GM21737 (cell line): ENCODE results near the gene MICAL2.

Experiments
- ATAC-seq: cut with Tn5 transposase; IDR thresholded peaks from one replicate; pipeline ENCODE4 v1.9.1; 2021; ENCODE audit warnings: mild to moderate bottlenecking, moderate library complexity; ENCODE audit not compliant: unreplicated experiment

The MICAL2 gene

GRCh38 chr11:12280199-12280837, 169.9 kb downstream of the MICAL2 start:
- ATAC-seq: no peak

GRCh38 chr11:12280838-12281565, 170.6 kb downstream of the MICAL2 start:
- no peak for ATAC-seq

DNA sequence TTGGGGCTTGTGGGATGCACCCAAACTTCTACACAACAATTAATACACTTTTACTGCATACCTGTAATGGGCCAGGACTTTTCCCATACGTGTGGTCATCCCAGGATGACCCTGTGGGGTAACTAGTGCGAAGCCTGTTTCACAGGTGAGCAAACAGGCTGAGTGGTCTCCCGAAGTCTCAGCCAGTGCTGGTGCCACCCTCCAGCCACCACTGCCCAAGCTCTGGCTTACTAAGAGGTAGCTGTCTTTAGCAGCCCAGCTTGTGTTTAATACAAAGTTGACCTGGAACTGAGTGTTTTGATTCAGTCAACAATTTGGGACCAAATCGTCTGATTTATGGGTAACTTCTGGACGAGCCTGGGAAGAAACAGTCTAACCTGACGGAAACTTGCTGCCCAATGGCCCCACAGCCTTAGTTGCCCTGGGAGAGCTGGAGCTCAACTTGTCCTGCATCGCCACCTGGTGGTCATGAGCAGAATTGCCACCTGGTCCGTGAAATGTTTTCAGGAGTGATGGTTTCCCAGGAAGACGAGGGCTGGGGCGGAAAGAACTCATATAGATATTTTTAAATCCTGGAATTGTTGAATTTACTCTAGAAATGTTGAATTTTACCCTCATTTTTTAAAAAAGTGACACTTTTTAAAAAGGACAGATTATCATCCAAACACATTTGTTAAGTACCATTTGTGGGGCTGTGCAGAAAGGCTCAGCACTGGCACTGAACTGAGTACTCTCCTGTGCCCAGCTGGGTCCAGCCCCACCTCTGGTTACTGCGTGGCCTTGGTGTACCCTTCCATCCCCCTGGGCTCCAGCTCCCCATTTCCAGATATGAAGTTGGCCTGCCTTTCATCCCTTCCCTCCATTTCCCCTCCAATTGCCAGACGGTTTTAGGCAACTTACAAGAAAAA, 171.4 kb downstream of the MICAL2 start:
- no peak for ATAC-seq

- no peak for ATAC-seq
These were observed 172.3 kb downstream of the MICAL2 start for GRCh38 chr11:12282676-12283075.

DNA sequence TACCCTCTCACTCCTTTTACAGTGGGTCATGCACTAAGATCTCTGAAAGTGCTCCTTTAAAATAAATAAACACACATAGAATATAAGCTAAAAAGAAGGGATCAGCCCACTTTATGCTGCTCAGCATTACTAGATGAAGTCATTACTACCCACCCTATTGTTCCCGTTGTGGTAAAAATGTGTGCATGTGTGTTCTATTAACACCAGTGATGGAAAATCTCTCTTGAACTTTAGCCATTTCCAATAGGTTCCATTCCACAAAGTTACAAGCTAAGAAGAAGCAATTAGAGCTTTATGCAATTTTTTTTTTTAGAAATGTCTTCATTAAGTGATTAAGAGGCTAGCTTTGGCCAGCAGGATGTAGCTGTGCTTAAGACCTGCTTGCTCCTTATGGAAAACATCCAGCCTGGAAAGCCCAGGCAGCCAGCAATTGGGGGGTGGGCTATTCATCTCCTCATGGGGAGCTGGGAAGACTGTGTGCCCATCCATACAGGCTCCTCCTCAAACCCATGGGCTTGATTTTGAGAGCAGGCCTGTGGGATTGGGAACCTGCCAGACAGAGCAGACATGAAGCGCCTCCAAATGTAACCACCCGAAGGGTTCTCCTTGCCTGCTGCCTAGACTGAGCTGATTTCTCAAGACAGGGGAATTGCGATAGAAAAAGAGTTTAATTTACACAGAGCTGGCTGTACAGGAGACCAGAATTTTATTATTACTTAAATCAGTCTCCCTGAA, 174.1 kb downstream of the MICAL2 start:
- ATAC-seq: no peak

DNA sequence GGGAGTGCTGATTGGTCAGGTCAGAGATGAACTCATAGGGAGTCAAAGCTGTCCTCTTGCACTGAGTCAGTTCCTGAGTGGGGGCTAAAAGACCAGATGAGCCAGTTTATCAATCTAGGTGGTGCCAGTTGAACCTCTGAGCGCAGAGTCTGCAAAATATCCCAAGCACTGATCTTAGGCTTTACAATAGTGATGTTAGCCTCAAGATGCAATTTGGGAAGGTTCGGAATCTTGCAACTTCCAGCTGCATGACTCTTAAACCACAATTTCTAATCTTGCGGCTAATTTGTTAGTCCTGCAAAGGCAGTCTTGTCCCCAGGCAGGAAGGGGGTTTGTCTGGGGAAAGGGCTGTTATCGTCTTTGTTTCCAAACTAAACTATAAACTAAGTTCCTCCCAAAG, 174.7 kb downstream of the MICAL2 start:
- no peak for ATAC-seq

DNA sequence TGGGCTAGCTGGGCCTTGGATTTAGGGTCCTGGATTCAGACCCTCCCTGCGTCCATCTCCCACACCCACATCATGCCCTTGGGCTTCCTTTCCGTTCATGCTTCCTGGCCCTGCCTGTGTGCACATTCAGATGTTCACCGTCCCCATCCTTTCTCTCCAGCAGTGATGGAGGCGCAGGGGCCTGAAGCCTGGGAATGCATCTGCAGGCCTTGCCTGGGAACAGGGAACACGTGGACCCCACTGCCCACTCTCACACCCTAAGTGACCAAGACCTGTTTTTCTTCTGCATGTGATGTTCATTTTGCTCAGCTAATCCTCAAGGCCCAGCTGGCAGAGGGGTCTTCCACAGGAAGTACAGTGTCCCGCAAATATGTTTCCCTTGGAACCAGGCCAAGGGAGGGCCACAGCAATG, 175.4 kb downstream of the MICAL2 start:
- ATAC-seq: no peak

- ATAC-seq: no peak
These were observed 176.2 kb downstream of the MICAL2 start for GRCh38 chr11:12286606-12287005.

DNA sequence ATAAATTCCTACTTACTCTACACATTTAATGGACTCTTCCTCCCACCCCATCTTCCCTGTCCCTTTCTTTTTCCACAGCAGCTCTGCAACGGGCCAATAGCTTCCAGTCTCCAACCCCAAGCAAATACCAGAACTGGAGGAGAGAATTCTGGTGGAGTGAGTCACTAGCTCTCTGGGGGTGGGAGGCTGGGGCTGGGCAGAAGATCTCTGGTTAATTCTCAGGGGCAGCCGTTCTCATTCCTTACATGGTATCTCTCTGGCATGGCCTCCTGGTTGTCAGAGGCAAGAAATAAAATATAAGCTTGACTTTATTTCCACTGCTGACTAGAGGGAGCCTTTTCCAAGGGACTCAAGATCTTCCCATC, 176.6 kb downstream of the MICAL2 start:
- no peak for ATAC-seq

DNA sequence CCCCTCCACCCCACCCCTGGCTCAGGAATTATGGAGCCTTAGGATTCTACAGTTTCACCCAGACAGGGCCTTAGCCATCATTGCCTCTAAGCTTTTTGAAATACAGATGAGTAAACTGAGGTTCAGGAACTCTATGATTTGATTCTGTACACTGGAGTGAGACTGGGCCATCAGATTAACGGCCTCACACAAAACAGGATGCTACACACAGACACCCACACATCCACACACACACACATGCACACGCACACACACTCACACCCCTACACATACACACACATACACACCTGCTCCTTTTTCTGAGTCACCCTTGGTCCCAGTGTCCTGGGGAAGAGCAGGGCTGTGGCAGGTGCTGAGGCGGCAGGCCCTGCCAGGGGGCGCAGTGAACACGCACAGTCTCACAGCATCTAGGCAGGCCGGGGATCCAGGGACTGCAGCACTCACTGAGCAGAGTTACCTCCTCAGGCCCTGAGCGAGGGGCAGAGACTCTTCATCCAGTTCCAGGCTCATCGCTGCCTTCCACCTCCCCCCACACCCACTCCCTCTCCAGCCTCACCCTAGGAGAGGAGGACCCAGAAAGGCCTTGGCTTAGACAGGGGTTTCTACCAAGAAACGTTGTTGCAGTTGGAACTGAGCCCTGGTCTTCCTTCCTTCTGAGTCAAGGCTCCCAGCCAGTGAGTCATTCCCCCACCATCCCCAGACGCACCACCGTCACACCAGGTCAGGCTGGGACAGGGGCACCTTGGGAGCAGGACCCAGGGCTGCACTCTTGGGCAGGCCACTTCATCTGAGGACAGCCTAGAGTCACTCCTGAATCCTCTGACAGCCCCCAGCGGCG, 177.2 kb downstream of the MICAL2 start:
- no peak for ATAC-seq

GRCh38 chr11:12288212-12288930, 178.0 kb downstream of the MICAL2 start:
- ATAC-seq: no peak

DNA sequence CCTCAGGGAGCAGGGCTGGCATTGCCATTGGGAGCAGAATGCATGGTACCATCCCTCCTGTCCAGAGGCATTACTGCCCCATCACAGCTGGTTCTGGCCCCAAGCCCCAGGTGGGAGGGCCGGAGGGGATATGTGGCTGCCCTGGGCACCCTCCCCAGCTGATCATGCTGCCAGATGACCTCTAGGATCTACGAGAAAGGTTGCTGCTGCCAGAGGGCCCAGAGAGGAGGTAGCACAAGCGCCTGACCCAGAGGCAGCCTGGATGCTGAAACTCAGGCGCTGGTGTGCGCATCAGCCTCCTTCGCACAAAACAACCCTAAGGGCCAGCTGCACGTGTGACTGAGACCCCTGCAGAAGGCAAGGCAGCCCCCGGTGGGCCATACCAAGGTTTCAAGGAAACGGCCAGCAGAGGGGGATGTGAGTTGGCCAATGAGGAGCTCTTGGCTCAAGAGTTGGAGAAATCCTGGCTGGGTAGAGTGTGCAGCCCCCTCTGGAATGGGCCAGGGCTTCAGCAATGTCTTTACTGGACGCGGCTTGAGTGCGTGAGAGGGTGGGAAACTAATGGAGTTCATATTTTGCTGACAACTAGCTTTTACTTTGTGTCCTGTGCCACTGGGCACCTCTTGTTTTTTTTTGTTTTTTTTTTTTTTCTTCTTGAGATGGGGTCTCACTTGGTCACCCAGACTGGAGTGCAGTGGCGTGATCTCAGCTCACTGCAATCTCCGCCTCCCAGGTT, 178.7 kb downstream of the MICAL2 start:
- ATAC-seq: no peak

DNA sequence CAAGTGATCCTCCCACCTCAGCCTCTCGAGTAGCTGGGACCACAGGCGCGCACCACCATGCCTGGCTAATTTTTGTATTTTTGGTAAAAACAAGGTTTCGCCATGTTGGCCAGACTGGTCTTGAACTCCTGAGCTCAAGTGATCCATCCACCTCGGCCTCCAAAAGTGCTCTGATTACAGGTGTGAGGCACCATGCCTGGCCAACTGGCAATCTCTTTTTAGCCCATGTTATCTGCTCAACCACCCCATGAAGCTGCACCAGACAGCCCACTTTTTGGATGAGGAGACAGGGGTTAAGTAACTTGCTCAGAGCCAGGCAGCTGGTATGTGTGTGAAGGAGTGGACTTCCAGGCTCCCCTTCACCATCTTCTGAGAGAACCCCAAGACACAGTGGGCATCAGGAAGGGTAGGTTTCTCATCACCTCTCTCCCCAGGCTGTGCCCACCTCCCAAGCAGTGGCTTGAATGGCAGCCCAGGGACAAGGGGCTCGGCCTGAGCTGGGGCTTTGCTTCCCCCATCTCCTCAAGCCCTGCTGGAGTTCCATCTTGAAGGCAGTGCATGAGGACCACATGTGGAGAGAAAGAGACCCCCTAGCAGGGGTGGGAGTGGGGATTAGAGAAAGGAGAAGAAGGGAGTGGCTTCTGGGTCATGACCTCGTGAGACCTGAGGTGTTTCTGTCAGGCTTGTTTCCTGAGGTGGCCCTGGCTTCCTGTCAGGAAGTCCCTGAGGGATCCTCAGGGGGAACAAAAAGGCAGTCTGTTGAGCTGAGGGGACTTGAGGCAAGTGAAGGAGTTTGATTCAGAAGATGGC, 179.5 kb downstream of the MICAL2 start:
- ATAC-seq: no peak

- no peak for ATAC-seq
These were observed 180.1 kb downstream of the MICAL2 start for GRCh38 chr11:12290477-12290922.

DNA sequence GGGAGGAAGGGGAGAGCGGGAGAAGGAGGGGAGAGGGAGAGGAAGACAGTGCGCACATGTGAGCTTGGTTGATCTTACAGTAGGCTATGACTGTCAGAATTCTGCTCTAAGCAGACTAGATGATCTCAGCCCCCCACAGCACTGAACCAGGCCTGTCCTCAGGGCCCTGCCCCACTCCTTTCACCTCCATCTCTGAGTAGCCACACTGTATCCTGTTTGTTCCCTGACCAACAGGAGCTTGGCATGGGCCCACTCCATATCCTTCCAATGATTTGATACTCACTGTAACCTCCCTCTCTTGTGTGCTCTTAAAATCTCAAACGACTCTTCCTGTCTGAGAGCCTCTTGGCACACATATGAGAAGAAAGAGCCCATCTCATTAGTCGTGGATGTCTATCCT, 180.9 kb downstream of the MICAL2 start:
- no peak for ATAC-seq

- ATAC-seq: no peak
These were observed 181.4 kb downstream of the MICAL2 start for GRCh38 chr11:12291766-12292165.

DNA sequence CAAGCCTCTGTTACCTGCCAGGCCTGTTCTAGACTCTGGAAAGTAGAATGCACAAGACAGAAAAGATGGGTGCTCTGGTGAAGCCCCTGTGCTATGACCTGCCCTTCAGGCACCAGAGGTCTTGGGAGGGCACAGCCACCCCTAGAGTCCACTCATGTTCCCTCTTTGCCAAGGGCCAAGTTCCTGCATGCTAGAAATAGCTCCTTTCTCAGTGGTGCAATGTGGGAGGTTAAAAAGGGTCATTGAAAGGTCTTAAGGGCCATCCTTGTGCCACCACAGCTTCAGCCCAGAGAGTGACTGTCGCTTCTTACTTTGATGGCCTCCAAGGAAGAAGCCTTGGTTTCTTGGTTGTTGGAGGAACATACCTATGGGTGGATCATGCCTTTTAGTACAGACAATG, 182.4 kb downstream of the MICAL2 start:
- ATAC-seq: no peak

DNA sequence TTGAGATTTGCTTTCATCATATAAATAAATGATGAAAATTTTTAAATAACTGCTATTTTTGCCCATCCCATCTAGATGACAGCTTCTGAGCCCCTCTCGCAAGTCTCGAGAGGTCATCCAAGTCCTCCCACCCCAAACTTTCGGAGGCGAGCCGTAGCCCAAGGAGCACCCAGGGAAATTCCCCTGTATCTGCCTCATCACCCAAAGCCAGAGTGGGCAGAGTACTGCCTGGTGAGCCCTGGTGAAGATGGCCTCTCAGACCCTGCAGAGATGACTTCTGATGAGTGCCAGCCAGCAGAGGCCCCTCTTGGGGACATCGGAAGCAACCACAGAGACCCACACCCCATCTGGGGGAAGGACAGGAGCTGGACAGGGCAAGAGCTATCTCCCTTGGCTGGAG, 183.1 kb downstream of the MICAL2 start:
- ATAC-seq: no peak
